Measurements from ENCODE around the gene CIITA. TPM values are rescaled to one million over a fixed set of nuclear protein-coding genes. Genes with fewer than 3 reads are reported as not detected.

Gene CIITA
- total and polyA plus RNA-seq, 4 donors, result 11.5 to 59.6 (median 26.6) TPM

- no peak for TF ChIP-seq CTCF (IDR thresholded peaks at IDR 0.05; ENCODE audit: control extremely low read depth, extremely low read depth)
- DNase-seq (no peak), ATAC-seq (ENCODE audit: insufficient read depth, low FRiP score) (no peak)
- Histone ChIP-seq H3K4me3 (peak overlapping the region; percentile 18), H3K27me3 (ENCODE audit: control insufficient read depth in 3 of 3, insufficient read depth in 3 of 3, low read length in 2 of 3) (peaks cover 0 to 31% (median 20%) of the 10 kb centered on the region in 3 donors), H3K27ac (ENCODE audit: low read depth in 1 of 2, low read length in 1 of 2) (peak overlapping the region in 1 of 2 donors; percentile 51), H3K36me3 (ENCODE audit: control insufficient read depth in 4 of 4, insufficient read depth in 4 of 4, low read length in 4 of 4) (no peaks in the 10 kb centered on the region), H3K9me3 (ENCODE audit: control insufficient read depth in 4 of 4, insufficient read depth in 3 of 4, low read length in 3 of 4) (no peaks in the 10 kb centered on the region), H3K9ac (ENCODE audit: insufficient read depth in 1 of 2, low read length in 2 of 2) (no peak overlapping the region), H3K4me1 (ENCODE audit: control insufficient read depth in 5 of 5, insufficient read depth in 5 of 5, low read length in 5 of 5) (peaks cover 0 to 15% (median 2%) of the 10 kb centered on the region in 5 donors)
- WGBS, 2 donors, result 30 to 43% methylated on average over 8 of the region's 8 CpGs
Measured at GRCh38 chr16:10877472-10877946, 507 bp downstream of the CIITA start.

GRCh38 chr16:10878328-10878643 is 1.3 kb downstream of the CIITA start:
- TF ChIP-seq CTCF (IDR thresholded peaks at IDR 0.05; ENCODE audit: control extremely low read depth, extremely low read depth), result no peak
- peak overlapping the region; percentile 57 for H3K4me3 ChIP-seq
- peaks cover 0 to 21% (median 2%) of the 10 kb centered on the region in 5 donors for H3K4me1 ChIP-seq (ENCODE audit: control insufficient read depth in 5 of 5, insufficient read depth in 5 of 5, low read length in 5 of 5)
- no peak for ATAC-seq (ENCODE audit: insufficient read depth, low FRiP score)
- peak overlapping the region in 1 of 2 donors; percentile 90 for H3K27ac ChIP-seq (ENCODE audit: low read depth in 1 of 2, low read length in 1 of 2)
- H3K9ac ChIP-seq (ENCODE audit: insufficient read depth in 1 of 2, low read length in 2 of 2), result no peak overlapping the region
- WGBS, 2 donors, result 14% methylated on average over 4 of the region's 4 CpGs
- H3K9me3 ChIP-seq (ENCODE audit: control insufficient read depth in 4 of 4, insufficient read depth in 3 of 4, low read length in 3 of 4), result no peaks in the 10 kb centered on the region
- H3K36me3 ChIP-seq (ENCODE audit: control insufficient read depth in 4 of 4, insufficient read depth in 4 of 4, low read length in 4 of 4), result no peaks in the 10 kb centered on the region
- peaks cover 0 to 30% (median 20%) of the 10 kb centered on the region in 3 donors for H3K27me3 ChIP-seq (ENCODE audit: control insufficient read depth in 3 of 3, insufficient read depth in 3 of 3, low read length in 2 of 3)
- no peak for DNase-seq

- H3K4me1 ChIP-seq (ENCODE audit: control insufficient read depth in 5 of 5, insufficient read depth in 5 of 5, low read length in 5 of 5), result peaks cover 0 to 24% (median 2%) of the 10 kb centered on the region in 5 donors
- no peaks in the 10 kb centered on the region for H3K36me3 ChIP-seq (ENCODE audit: control insufficient read depth in 4 of 4, insufficient read depth in 4 of 4, low read length in 4 of 4)
- H3K9me3 ChIP-seq (ENCODE audit: control insufficient read depth in 4 of 4, insufficient read depth in 3 of 4, low read length in 3 of 4), result no peaks in the 10 kb centered on the region
- peaks cover 0 to 29% (median 20%) of the 10 kb centered on the region in 3 donors for H3K27me3 ChIP-seq (ENCODE audit: control insufficient read depth in 3 of 3, insufficient read depth in 3 of 3, low read length in 2 of 3)
- no peak for TF ChIP-seq CTCF (IDR thresholded peaks at IDR 0.05; ENCODE audit: control extremely low read depth, extremely low read depth)
- DNase-seq (peak; percentile 20 to 40 (median 22)), ATAC-seq (ENCODE audit: insufficient read depth, low FRiP score) (peak; percentile 70)
- peak overlapping the region; percentile 57 for H3K4me3 ChIP-seq
- H3K9ac ChIP-seq (ENCODE audit: insufficient read depth in 1 of 2, low read length in 2 of 2), result no peak overlapping the region
- 0 to 1% methylated on average over 49 of the region's 49 CpGs for WGBS, 2 donors
- H3K27ac ChIP-seq (ENCODE audit: low read depth in 1 of 2, low read length in 1 of 2), result peak overlapping the region; percentile 24 to 90
Measured at GRCh38 chr16:10878644-10879501, 1.9 kb downstream of the CIITA start.

Measured in lung (tissue), 12 donors.